ENCODE data around the gene GNPTAB.

GNPTAB gene

DNA sequence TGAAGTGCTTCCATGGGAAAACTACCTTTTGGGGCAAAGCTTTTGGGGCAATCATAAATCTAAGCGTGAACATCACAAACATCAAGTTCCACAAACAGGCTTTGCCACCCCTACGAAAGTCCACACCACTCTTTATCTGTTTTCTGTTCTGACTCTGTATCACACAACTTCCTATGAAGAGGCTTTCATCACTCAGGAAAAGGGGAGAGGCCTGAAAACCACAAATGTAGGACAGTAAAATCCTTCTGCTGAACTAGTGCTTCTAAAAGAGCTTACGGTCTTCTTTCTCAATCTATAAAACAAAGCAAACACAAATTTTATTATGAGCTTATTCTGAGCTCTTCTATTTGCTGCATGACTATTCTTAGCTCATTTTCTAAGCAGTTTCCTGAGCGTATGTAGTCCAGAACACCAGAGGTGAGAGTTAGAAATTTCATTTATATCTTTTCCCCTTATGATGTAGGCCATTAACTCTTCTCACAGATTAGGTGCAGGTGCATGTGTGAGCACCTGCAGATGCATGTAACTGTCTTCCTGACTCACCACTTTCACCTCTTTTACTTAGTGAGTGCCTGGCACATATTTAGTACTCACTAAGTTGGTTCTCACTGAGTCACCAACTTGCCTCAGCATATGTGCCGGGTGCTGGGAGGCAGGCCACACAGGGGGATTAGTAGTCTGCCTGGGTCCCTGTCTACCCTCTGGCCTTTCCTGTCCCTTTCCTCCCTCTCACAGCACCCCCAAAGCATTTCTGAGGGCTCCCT is 58.6 kb downstream of the GNPTAB start:
- no peak for DNase-seq (ENCODE audit: low read depth)

DNA sequence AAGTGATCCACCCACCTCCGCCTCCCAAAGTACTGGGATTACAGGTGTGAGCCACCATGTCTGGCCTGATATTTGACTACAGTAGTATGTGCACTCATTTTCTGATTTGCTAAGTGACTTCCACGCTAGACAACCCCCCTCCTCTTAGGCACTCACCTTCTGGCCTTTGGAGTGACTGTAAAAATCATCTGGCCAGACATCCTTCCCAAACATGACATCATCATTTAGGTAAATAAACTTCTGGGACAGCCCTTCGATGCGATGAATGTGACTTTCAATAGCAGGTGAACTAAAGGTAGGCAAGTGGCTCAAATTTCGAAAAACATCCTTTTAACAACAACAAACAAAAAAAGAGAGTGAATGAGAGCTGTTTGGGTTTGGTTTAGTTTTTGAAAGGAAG is 60.9 kb downstream of the GNPTAB start:
- DNase-seq (ENCODE audit: low read depth) = no peak

DNA sequence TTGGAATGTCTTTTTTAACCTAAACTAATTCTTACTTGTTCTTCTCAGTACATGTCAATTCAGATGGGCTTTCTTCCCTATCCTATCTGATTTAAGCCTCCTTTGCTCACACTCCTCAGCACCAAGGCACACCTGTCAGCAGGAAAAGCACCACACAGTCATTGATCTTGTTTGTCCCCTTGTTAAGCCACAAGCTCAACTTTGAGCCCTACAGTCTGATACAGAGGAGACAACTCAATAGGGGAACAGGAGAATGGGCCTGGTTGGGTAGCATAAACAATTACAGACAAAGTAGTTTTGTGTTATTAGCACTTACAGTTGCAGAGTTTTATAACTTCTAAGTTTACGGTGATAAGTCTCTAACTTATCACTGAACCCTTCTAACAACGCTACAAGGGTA is 62.0 kb downstream of the GNPTAB start:
- DNase-seq (ENCODE audit: low read depth) = no peak

DNA sequence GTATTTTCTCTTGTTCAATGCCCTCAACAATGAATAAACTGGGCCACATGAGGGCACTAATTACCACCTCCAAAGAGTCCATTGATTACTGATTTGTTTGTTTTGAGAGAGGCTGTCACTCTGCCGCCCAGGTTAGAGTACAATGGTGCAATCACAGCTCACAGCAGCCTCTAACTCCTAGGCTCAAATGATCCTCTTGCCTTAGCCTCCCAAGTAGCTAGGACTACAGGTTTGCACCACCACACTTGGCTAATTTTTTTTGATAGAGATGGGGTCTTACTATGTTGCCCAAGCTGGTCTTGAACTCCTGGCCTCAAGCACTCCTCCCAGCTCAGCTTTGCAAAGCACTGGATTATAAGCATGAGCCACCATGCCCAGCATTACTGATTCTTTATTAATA is 63.2 kb downstream of the GNPTAB start:
- DNase-seq (ENCODE audit: low read depth) = no peak

DNA sequence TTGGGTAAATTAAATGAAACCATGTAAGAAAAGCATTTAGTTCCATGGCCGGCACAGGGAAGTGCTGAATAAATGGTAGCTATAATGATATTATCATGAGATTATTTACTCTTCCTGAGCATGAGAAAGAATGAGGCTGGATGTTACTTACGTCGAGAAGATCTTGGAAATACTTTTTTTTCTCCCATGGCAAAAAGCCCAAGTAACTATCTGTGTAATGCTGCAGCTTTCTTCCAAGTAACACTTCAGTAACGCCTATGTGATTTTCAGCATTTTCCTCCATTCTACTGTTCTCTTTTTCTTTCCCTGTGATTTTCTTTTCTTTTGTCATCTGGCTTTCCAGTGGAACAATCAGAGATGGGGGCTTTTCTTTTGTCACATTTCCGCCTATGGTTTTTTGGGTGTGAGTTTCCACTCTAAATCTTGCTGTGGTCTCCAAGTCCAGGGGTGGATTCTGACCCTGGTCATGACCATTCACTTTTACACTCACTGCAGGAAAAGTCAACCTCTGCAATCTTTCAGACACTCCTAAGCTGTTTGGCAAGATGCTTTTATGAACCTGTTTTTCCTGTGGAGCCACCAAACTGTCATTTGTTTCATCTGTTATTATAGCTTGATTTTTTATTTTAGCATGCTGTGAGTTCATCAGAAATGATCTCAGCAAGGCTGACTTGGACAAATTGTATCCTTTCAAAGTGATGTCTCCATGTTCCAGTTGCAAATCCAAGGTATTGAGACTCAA is 66.5 kb downstream of the GNPTAB start:
- no peak for DNase-seq (ENCODE audit: low read depth)

DNA sequence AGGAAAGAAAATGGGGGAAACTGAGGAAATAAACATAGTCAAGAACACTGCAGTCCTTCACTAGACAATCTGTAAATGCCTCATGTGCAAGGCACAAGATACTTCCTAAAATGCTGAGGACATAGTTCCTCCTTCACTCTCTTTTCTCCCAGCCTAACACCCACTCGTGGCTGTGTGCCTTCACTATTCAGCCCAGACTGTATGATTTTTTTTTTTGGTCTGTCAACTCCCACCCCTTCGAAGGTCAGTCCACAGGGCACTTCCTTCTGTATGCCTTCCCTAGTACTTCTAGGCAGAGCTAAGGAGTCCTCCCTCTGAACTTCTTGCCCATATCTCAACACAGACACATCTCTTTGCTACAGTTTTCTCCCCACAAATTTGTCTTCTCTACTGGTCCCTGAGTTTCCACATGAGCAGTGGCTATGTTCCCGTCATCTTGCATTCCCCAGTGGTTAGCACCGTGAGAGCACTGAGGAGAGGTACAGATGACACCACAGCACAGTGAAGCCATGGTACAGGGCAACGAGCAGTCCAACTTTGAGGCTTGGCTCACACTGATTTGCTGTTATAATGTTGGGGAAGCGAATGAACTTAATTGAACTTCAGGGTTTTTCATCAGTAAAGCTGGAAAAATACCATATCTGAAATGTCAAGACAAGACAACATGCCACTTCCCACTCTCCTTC is 67.4 kb downstream of the GNPTAB start:
- DNase-seq (ENCODE audit: low read depth) = no peak

DNA sequence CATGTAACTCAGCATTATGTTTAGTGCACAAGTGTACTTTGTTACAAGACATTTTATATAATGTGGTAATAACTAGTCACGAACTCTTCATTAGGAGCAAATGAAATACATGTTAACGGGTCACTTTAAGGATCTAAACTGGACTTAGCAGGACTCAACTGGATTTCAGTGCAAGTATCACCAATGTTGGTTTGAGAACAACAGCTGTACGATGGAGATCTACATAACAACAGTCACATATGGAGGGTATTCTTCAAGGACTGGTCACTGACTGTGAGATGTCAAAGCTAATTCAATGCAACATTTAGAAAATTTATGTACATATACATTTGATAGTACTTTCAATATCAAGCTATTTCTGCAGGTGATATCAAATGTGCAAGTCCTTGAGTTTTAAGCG is 69.0 kb downstream of the GNPTAB start:
- DNase-seq (ENCODE audit: low read depth) = no peak

DNA sequence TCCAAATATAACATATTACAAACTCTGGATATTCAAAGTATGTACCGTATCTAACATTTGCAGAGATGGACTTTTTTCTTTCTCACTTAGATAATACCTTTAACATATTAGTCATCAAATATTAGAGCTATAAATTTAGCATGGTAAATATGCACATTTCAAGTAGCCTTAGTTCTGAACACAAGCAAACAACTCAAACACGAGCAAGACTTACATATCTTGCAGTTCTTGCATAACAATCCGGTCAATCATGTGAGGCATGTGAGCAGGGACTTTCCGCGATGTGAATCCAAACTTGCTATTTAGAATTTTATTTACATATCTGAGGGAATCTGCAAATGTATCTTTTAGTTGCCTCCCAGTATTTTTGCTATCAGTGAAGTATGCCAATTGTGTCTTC is 69.4 kb downstream of the GNPTAB start:
- DNase-seq (ENCODE audit: low read depth) = no peak

DNA sequence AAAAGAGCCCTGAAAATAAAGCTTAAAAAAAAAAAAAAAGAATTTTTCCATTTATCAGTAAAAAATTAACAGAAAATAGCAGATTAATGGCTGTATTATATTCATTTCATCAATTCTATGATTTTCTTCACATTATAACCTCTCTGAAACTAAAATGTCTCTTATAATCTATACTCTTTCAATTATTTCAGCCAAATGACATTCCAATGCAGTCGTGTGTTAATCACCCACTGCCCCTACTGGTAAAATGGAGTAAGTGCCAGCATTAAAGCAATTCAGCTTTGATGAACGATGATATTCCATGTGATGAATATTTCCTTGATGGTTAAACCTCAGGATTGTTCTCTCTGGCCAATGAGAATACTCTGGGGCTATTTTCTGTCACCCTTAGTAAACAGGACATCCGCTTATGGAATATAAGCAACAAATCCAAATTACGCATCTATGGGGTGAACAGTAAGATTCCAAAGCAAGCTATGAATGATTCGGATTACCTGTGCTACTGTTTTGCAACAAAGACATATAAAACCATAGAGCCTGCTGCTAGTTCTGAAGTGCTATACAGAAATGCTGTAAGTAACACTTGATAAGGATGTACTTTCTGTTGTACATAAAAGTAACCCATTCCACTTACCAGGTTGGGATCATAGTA is 71.2 kb downstream of the GNPTAB start:
- DNase-seq (ENCODE audit: low read depth) = no peak

DNA sequence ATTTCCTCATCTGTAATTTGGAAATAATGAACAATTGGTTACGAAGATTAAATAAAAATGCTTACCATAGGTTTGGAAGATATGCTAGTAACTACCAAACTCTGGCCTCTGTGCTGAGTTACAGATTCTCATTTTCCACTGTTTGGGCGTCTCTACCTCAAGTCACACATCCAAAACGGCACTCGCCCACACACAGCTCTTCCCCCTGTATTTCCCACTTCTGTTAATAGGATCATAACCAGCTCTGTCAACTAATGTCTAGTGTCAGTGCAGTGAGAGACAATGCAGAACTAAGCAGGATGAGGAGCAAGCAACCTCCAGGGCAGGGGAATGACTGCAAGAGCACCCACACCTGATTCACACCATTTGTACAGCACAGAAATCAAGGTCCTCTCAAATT is 80.6 kb downstream of the GNPTAB start:
- DNase-seq (ENCODE audit: low read depth) = no peak

DNA sequence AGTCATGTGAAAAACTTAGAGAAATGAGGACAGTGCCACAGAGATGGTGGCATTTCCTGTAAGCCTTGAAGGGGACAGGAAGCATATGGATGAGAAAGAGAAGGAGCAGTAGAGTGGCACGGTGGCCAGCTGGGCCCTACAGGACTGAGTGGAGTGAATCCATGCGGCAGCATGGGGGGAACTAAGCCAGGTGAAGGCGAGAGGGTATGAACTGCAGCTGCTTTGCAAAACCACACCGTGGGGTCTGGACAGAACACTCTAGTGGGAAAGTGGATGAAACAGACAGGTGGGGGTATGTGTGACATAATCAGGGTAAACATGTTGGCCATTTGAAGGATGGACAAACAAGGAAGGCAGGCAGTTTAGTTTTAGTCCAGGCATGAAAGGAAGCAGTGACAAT is 81.1 kb downstream of the GNPTAB start:
- DNase-seq (ENCODE audit: low read depth) = no peak

DNA sequence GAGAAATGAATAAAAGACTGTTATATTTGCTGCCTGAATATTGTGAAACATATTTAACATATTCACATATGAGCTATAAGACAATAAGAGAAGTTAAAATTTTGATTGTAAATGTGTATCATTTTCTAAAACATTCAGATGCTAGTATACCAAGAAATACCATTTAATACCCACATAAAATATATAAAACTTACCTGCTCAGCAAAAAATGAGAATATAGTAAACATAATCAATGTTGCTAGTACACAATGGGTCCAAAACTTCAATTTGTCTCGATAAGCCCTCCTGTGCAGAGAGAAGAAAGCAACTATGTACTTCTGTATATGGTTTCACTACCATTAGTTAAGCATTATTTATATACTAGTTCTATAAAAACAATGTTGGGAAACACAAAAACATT is 81.9 kb downstream of the GNPTAB start:
- no peak for DNase-seq (ENCODE audit: low read depth)

DNA sequence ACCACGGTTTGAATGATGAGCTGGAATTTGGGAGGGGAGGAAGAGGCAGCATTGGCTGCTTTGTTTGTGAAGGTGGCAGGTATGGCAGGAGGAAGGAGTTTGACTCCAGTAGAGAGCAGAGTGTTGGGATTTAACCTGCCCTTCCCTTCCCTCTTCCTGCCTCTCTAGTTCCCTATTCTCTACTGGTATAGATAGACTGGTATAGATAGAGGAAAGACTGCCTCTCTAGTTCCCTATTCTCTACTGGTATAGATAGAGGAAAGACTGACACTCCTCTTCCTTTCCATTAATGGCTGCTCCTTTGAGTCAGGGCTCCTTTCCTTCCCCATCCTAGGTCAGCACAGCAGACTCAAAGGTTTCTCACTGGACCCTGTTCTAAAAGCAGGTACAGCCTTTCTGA is 83.1 kb downstream of the GNPTAB start:
- DNase-seq (ENCODE audit: low read depth) = no peak

DNA sequence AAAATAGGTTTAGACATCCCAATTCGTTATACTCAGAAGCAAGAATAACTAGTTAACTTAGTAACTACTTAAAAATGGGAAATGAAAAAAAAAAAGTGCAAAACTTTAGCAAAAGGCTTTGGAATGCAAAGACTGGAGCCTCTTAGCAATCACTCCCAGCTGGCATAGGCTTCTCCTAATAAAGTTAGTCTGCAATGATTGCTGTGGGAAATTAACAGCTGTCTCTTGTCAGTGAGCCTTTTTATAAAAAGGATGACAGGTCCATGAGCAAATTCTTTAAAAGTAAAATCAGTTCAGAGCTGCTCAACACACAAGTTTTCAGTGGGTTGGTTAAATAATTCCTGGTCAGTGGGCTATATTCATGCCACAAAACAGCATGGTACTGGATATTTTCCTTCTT is 84.1 kb downstream of the GNPTAB start:
- no peak for DNase-seq (ENCODE audit: low read depth)

DNA sequence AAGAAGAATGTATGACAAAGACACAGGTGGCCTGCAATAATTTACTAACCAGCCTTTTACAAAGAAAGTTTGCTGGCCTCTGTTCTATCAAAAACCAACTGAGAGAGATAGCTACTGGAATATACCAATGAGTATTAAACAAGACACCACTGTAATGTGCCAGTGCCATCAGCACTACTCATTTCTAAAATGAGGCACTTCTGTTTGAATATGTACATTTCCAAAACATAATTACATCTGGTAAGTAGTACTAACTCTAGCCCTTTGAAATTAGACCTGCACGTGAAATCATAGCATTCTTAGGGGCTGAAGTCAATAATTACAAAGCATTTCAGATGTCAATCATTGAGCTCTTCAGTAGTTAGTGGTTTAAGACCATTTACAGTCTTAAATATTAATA is 84.6 kb downstream of the GNPTAB start:
- no peak for DNase-seq (ENCODE audit: low read depth)

DNA sequence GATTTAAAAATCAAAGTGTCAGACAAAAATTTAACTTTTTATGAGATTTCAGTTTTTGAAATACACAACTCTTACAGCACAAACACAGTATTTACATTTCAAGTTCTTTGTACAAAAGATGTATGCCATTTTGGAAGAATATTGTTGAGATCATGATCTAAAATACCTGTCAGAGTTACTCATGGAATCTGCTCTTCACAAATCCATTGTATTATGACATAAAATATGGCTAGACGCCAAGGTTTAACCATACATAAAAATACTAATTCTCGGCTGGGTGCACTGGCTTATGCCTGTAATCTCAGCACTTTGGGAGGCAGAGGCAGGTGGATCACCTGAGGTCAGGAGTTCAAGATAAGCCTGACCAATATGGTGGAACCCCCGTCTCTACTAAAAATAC is 85.3 kb downstream of the GNPTAB start:
- no peak for DNase-seq (ENCODE audit: low read depth)

DNA sequence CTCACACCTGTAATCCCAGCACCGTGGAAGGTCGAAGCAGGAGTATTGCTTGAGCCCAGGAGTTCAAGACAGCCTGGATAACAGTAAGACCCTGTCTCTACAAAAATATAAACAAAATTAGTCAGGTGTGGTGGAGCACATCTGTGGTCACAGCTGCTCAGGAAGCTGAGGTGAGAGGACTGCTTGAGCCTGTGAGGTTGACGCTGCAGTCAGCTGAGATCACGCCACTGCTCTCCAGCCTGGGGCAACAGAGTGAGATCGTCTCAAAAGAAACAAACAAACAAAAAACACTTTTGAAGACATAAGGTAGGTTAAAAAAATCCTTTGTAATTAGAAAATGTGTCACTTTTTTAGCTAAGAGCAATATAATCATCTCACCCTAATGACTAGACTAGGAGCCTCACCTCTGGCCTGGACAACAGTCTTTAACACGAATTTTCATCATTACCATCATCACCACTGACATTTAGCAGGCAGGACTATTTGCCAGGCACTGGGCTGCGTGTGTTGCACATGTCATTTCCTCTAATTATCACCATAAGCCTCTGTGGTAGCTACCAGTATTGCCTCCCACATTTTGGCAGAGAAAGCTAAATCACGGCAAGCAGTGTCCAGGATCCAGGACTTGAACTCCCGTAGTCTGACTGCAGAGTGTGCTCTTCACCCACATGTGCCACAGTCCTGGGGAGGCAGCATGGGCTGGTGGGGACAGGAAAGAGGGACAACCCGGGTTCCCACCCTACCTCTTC is 86.9 kb downstream of the GNPTAB start:
- no peak for DNase-seq (ENCODE audit: low read depth)

DNA sequence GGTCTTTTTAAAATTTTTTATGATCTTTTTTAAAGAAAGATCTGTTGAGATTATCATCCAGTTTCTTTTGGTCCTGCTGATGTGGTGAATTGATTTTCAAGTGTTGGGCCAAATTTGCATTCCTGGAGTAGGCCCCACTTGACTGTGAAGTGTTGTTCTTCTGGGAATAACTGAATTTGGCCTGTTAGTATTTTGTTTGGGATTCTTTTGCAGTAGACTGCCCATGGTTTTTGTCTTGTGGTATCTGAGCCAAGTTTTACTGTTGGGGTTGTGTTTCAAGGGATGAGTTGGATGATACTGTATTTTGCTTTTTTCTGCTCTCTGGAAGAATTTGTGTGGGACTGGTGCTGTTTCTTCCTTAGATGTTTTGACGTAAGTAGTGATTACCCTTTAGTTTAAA is 87.5 kb downstream of the GNPTAB start:
- DNase-seq (ENCODE audit: low read depth) = no peak

DNA sequence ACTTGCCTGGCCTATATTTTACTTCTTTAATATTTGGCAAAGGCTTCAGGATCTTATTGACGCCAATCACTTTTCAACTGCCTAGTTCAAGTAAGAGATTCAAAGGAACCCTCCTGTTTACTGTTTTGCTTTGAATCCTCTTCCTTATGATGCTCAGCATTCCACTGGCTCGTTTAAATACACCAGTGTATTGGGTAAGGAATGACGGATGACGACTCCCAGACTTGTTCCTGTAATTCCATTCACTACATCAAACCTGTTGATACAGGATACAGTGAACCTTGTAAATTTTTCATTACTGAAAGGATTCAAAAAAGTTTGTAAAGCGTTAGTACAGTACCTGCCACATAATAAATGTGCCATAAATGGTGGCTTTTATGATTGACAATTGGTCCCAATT is 89.8 kb downstream of the GNPTAB start:
- no peak for DNase-seq (ENCODE audit: low read depth)

DNA sequence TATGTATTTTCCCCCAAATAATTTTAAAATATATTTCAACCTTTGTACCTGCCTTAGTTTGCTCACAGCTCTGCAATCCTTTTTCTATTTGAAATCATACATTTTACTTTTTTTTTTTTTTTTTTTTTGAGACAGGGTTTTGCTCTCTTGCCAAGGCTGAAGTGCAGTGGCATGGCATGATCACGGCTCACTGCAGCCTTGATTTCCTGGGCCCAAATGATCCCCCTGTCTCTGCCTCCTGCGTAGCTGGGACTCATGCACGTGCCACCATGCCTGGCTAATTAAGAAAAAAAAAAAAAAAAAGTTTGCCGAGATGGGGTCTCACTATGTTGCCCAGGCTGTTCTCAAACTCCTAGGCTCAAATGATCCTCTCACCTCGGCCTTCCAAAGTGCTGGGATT is 90.2 kb downstream of the GNPTAB start:
- no peak for DNase-seq (ENCODE audit: low read depth)

DNA sequence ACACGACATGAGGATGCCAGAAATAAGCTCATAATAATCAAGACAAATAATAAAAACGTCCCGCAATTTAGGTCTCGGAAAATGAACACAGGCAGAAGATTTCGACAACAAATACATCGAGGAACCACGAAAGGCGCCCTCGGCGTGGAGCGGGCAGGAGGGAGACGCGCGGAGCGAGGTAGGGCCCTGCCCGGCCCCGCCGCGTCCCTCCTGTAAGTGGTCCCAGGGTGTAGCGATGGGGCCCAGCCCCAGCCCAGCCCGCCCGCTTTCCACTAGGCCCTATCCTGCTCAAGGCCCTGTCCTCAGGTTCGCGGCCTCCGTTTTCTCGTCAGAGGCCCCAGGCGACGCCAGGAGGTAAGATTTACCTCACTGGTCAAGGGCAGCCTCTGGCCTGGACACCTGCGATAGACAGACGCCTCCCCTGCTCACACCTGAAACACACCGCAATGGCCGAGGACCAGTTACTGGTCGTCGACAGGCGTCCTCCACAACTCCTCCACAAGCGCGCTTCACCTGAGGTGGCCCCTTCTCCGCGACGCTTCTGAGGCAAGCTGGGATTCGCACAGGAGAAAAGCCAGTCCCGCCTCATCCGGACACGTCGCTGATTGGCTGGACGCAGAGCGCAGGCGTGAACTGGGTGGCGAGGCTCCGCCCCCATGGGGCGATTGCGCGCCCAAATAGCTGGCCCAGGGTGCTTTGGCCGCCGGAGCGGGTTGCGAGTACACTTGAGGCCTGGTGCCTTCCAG is 91.7 kb downstream of the GNPTAB start, which contains the start of gene SYCP3:
SYCP3 (minus strand) TSS at position 543 of the 746 bp plus-strand sequence. CDS start 1,527 bp downstream, outside the sequence.
- no peak for DNase-seq (ENCODE audit: low read depth)
